OCI-M1 (cell line): Measurements from ENCODE around the gene CAMSAP1.

Experiments used
- DNase-seq: peaks from one replicate; lab custom pipeline; 2025; lab: John Stamatoyannopoulos, UW

The CAMSAP1 gene

GRCh38 chr9:135815413-135815812 lies 91.9 kb downstream of the CAMSAP1 start:
- DNase-seq, result no peak

- no peak for DNase-seq
These were observed 92.8 kb downstream of the CAMSAP1 start for GRCh38 chr9:135814421-135815095.

- DNase-seq, result no peak
These were observed 93.6 kb downstream of the CAMSAP1 start for GRCh38 chr9:135813671-135814290.

- DNase-seq, result no peak
These were observed 94.4 kb downstream of the CAMSAP1 start for GRCh38 chr9:135812961-135813360.

- DNase-seq, result no peak
These were observed 95.5 kb downstream of the CAMSAP1 start for GRCh38 chr9:135811801-135812200.

- DNase-seq, result no peak
These were observed 96.4 kb downstream of the CAMSAP1 start for GRCh38 chr9:135810806-135811575.

GRCh38 chr9:135809166-135809565 lies 98.2 kb downstream of the CAMSAP1 start:
- DNase-seq, result no peak

GRCh38 chr9:135805422-135806022 lies 101.8 kb downstream of the CAMSAP1 start:
- no peak for DNase-seq

GRCh38 chr9:135804581-135805421 lies 102.5 kb downstream of the CAMSAP1 start:
- no peak for DNase-seq

GRCh38 chr9:135803441-135803840 lies 103.9 kb downstream of the CAMSAP1 start:
- DNase-seq, result no peak

GRCh38 chr9:135802876-135803419 lies 104.4 kb downstream of the CAMSAP1 start:
- DNase-seq, result no peak

- no peak for DNase-seq
These were observed 106.3 kb downstream of the CAMSAP1 start for GRCh38 chr9:135801070-135801469.

GRCh38 chr9:135799261-135799660 lies 108.1 kb downstream of the CAMSAP1 start:
- DNase-seq, result no peak

GRCh38 chr9:135798263-135798585 lies 109.1 kb downstream of the CAMSAP1 start:
- DNase-seq, result no peak

GRCh38 chr9:135797507-135798262 lies 109.7 kb downstream of the CAMSAP1 start:
- peak; percentile 45 for DNase-seq

- DNase-seq, result no peak
These were observed 110.4 kb downstream of the CAMSAP1 start for GRCh38 chr9:135796784-135797485.

- no peak for DNase-seq
These were observed 112.0 kb downstream of the CAMSAP1 start for GRCh38 chr9:135795391-135795790.

- no peak for DNase-seq
These were observed 112.9 kb downstream of the CAMSAP1 start for GRCh38 chr9:135794361-135794885.

GRCh38 chr9:135794057-135794335 lies 113.3 kb downstream of the CAMSAP1 start:
- DNase-seq, result no peak
